A673 (cell line): ENCODE data around the gene CDH23.

ENCODE experiments used
- CTCF ChIP-seq: fragments of 300-800, 200-600 bp; sonication (generic); conservative IDR thresholded peaks from 2 replicates; pipeline ENCODE4 v1.5.1; 2017; ENCODE audit warnings: low read depth, mild to moderate bottlenecking, antibody characterized with exemption, low read length, moderate library complexity, mixed read lengths
- EZH2 ChIP-seq: fragments of 200-600 bp; sonication (generic); IDR thresholded peaks from 2 replicates; pipeline ENCODE4 v1.6.1; 2017; ENCODE audit warnings: borderline replicate concordance, low read depth, mild to moderate bottlenecking, mixed read lengths, antibody characterized with exemption, low read length; ENCODE audit not compliant: poor library complexity, severe bottlenecking

DNA sequence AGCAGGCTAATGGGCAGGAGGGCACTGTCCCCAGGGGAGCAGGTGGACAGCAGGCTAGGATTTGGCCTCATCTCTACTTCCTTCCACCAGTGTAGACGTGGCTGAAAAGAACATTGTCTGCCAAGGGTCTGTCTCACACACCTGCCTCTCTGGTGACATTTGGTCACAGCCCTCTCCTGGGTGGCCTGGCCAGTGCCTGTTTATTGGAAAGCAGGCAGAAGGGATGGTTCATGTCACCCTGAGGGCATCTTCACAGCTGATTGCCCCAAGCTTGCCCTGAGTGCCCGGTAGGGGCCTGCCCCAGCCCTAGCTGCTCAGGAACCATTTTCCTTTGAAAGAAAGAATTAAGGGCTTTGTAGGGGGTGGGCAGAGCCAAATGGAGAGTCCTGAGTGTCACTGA, 184.2 kb downstream of the CDH23 start:
- TF ChIP-seq CTCF (no peak), EZH2 (no peak)
